GM19397 (cell line): ENCODE measurements around the gene IFNB1.

Experiments used
- ATAC-seq: cut with Tn5 transposase; IDR thresholded peaks from one replicate; pipeline ENCODE4 v1.9.1; 2021; ENCODE audit warnings: mild to moderate bottlenecking, moderate library complexity; ENCODE audit not compliant: unreplicated experiment

The IFNB1 gene

GRCh38 chr9:21070906-21071305, 6.8 kb downstream of the IFNB1 start:
- no peak for ATAC-seq

- ATAC-seq = no peak
These were observed 7.6 kb downstream of the IFNB1 start for GRCh38 chr9:21070171-21070571.

GRCh38 chr9:21060919-21061561, 16.7 kb downstream of the IFNB1 start:
- peak; percentile 60 for ATAC-seq

- ATAC-seq = no peak
These were observed 20.8 kb downstream of the IFNB1 start for GRCh38 chr9:21056931-21057330.

- ATAC-seq = no peak
These were observed 23.9 kb downstream of the IFNB1 start for GRCh38 chr9:21053851-21054250.

GRCh38 chr9:21047281-21047691, 30.5 kb downstream of the IFNB1 start:
- ATAC-seq = no peak

GRCh38 chr9:21043841-21044240, 33.9 kb downstream of the IFNB1 start:
- no peak for ATAC-seq

GRCh38 chr9:21042466-21042865, 35.3 kb downstream of the IFNB1 start:
- ATAC-seq = no peak

GRCh38 chr9:21039302-21039701, 38.4 kb downstream of the IFNB1 start:
- no peak for ATAC-seq

GRCh38 chr9:21037278-21037677, 40.5 kb downstream of the IFNB1 start:
- ATAC-seq = no peak

- no peak for ATAC-seq
These were observed 45.9 kb downstream of the IFNB1 start for GRCh38 chr9:21031808-21032183.

- peak; percentile 69 for ATAC-seq
These were observed 46.5 kb downstream of the IFNB1 start, which contains the start of gene HACD4 for GRCh38 chr9:21031091-21031807. TSS of gene HACD4 (minus strand) at chr9:21031640. CDS start at chr9:21031590, 50 bp downstream.

GRCh38 chr9:21030389-21031035, 47.2 kb downstream of the IFNB1 start:
- peak; percentile 61 for ATAC-seq

- ATAC-seq = no peak
These were observed 48.1 kb downstream of the IFNB1 start for GRCh38 chr9:21029661-21030060.

GRCh38 chr9:21028466-21028865, 49.3 kb downstream of the IFNB1 start:
- ATAC-seq = no peak

GRCh38 chr9:21027295-21027694, 50.4 kb downstream of the IFNB1 start:
- no peak for ATAC-seq
